Measurements from ENCODE around the gene KCNH8.

KCNH8 gene

DNA sequence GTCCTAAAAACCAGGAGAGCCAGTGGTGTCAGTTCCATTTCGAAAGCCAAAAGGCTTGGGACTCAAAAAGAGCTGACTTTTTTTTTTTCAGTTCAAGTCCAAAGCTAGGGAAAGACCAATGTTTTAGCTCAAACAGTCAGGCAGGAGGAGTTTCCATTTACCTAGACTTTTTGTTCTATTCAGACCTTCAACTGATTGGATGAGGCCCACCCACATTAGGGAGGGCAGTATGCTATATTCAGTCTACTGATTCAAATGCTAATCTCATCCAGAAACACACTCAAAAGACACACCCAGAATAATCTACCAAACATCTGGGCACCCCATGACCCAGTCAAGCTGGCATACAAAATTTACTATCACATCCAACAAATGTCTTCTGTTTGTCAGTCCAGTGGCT is 374.0 kb downstream of the KCNH8 start:
- no peak for DNase-seq

DNA sequence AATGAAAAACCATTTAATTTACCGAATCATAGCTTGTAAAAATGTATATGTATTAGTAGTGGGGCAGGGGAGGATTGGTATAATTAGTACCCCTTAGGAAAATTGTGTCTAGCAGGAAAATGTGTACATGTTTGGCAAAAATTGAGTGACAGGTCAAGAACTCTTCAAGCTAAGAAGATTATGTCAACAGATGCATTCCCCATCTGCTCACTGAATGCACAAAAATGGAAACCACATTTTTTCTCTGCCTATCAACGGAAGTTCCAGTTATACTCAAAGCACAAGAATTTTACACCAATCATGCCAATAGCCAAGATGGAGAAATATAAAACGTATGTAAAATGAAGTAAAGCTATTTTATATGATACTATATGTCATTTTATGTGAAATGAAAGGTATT is 377.8 kb downstream of the KCNH8 start:
- DNase-seq, result no peak

DNA sequence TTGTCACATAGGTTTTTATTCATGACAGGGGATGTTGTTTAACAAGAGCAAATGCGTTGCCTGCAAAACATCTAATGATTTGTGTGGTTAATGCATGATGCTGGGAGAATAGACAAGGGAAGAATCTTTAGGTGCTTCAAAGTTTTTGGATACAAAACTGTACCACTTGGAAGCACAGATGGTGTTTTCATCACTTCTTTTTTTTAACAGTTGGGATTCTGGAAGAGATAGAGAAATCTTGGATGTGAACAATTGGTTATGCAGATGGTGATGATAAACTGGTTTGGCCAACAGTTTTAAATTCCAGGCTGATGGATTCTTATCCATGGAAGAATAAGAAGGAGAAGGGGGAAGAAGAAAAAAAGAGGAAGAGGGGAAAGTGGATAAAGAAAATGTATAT is 379.4 kb downstream of the KCNH8 start:
- DNase-seq, result no peak

DNA sequence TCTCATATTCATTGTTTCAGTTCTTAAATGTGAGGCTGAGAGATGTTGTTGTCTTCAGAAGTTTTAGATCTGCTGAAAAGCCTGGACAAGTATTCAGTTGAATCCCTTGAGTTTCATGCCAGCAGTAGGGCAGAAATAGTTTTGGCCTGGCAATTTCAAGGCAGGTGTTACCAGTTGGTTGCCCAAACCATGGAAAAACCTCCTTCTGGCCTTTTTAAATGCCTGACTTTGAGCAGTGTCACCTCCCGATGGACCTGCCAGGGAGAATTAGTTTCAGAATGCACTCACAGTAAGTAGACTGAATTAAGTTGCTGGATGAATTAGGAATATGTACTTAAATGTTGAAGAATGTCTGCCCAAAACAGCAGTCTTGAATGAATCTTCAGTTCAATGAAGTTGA is 383.1 kb downstream of the KCNH8 start:
- DNase-seq, result no peak

DNA sequence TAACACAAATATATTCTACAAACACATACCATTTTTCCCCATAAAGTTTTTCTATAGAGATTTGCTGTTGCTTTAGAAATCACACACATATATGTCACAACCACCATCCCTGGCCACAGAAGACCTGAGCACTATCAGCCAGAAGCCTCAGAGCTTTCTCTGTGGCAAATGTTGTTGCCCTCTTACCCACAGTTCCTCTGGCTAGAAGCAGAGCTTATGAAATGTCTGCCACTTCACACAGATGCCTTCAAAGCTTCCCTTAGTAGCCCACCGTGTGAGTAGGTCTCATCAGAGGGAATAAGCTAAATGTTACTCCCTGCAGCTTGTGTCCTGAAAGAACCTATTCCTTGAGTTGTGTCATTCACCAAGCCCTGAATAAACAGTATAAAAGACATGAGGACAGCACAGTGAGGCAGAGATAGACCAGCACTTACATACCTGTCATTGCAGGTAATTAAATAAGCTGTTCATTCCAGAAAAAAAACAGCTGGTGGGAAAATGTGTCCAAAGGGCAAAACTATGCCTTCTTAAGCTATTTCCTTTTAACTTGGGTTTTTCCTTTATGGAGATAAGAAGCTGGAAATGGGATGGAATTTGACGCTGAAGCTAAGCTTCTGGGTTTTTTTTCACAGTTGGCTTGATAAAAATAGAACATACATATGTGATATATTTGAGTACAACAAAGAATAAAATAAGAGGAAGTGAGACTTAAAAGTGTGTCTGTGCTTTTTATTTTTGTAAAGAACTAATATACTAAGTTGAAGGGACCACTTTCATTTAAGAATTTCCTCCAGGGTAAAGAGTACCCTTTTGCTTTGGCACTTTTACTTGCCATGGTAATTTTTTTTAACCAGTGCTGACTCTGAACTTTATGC is 391.4 kb downstream of the KCNH8 start:
- no peak for DNase-seq

DNA sequence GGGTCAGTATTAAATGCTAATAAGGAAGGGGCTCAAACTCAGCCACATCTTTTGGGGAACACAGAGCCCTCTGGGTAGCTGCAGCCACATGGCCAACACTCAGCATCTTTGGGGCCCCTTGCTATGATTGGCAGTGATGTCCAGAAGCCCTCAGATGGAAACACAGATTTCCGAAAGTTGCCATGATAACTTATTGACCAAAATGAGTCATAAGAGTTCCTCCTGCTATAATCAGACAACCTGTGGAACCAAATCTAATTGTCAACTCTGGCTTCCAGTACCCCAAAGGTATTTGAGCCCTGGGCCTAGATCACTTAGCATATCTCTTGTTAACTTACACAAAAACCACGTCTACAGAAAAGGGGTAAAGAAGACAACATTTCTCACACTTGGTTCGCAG is 392.2 kb downstream of the KCNH8 start:
- DNase-seq, result no peak

DNA sequence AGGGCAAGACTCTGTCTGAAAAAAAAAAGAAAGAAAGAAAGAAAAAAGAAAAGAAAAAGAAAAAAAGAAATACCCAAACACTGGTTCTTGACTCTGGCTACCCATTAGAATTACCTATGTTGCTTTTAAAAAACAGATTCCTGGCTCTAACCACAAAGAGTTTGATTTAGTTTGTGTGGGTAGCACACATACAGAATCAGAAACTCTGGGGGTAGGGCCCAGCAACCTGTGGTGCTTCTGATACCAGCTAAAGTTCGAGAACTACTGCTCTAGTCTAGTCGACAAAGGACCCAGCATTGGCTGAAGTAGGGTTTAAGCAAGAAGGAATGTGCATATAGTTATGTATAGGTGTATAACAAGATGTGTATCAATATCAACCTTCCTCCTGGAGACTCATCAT is 393.0 kb downstream of the KCNH8 start:
- DNase-seq, result no peak

DNA sequence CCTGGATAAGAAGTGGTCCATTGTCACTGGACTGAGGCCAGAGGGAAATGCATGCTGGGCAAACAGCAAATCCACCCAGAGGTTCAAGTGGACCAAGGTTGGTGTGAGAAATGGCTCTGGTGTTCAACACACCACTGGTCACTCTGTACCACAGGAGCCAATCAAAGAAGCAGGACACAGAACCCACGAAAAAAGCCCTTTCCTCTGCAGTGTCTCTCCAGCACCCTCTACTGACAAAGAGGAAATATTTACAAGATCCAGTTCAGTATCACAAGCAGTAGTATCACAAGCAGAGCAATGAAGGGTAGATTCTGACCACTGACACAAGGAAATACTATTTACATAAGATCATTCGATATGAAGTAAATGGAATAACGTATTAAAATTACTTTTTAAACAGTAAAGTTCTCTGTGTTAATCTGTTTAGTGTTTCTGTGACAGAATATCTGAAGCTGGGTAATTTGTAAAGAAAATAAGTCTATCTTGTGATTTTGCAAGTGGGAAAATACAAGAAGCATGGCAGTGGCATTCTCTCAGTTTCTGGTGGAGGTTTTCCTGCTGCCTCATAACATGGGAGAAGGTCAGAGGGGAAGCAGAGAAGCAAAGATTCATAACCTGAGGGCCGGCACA is 395.0 kb downstream of the KCNH8 start:
- DNase-seq, result no peak

DNA sequence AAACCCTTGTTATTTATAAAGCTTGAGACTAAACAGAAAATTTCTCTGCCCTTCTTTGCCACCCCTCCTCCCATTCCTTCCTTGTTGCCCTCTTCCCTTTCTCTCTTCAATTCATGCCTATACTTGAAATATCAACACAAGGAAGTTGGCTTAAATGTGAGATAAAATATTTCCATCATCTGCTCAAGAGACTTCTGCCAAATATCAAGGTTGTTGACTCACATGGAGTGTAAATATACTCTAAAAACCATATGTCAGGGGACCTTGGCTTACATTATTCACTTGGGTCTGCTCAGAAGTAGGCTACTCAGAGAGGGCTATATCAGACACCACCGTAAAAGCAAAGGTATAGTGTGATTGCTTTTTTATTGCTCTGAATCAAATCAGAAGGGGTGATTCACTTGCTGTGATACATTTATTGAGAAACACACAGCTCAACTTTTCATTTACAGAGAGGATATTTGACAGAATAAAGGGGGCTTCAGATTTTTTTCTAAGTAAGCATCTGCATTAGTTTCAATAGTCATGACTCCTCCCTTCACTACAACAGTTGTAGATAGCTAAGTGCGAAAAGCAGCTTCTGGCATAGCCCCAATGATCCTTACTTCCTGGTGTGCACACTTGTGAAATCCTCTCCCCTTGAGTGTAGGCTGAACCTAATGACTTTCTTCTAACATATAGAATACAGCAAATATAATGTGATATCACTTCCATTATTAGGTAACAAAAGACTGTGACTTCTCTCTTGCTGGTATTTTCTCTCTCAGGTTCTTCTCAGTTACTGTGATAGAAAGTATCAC is 399.6 kb downstream of the KCNH8 start:
- no peak for DNase-seq

DNA sequence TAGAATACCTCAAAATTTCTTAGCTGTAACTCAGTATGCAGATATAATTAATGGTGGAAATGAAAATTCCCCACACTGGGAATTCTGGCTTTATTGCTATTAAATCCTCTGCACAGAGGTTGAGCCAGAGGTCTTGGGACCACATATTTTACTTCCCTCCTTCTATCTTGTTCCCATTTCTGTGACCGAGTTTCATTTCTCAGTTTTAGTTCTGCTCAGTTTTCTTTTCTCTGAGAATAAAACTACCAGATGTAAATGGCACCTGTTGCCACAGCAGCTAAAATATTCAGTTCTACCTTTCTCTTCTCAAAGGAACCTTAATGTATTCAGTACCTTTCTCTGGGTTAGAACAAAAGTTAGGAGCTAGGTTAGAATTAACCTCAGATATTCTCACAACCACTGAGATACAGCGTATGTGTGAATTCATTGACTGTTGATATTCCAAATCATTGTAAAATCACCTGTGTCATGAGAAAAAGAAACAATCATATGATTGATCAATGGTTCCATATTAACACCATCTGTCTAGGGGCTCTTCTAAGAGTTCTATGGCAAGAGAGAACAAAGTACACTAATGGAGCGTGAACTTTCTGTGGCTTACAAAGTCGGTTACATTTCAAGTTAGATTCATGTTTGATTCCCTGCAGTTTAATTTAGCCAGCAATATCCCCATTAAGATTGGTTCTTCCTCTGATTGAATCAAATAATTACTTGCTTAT is 411.6 kb downstream of the KCNH8 start:
- DNase-seq, result no peak

DNA sequence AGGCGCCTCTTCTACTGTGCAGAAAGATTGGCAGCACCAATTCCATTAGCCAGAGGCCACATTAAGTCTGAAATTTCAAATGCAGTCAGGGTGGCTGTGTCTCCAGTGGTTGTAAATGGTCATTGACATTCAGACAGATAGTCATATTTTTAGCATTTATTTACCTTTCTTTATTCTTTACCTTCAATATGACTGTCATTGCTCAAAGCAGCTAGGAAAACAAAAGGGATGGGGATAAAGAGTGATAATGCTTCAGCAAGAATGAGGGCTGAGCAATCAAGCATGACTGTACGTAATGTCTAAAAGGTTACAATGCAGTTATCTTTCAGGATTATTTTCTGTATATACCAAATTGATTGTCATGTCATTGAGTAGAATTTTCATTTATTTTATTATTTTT is 425.3 kb downstream of the KCNH8 start:
- no peak for DNase-seq

DNA sequence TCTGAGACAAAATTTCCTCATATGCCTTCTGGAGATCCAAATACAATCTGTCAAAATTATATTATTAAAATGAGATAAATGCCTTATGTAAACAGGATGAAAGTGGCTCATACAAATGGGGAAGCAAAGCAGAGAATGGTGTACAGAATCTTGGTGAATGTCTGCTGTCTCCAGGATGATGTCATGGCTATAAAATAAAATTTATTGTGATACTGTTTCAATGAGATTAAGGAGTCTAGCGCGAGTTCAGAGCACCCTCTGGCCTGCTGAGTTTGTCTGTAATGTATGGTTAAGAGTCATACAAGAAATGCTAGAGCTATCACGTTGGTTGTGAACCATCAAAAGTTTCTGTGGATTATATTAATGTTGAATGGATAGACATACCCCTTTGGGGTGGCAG is 426.0 kb downstream of the KCNH8 start:
- DNase-seq, result no peak

DNA sequence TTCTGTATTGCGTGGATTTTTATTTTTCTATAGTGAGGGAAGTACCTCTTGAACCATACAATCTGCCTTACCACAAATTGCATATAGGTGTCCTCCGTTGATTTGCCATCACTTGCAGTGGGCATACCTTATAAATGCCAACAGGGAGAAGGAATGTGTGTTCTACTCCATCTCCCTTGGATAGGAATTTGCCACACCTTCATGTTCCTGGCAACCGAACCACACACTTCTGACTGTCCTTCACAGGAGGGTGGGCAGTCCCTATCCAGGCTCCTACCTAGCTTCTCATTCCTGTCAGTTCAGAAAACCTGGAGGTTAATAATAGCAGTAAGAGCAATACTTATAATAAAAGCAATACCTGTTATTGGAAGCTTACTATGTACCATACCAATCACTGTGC is 428.0 kb downstream of the KCNH8 start:
- no peak for DNase-seq

All from NK-92 treated with Interleukin-12 subunit alpha and Interleukin-12 subunit beta, amount 100 ng/mL, for 24 hours (cell line).